MV-4-11 (cell line): Measurements from ENCODE around the gene UBR4.

ENCODE experiments used
- DNase-seq: peaks from one replicate; lab custom pipeline; 2025; lab: John Stamatoyannopoulos, UW

The UBR4 gene

DNA sequence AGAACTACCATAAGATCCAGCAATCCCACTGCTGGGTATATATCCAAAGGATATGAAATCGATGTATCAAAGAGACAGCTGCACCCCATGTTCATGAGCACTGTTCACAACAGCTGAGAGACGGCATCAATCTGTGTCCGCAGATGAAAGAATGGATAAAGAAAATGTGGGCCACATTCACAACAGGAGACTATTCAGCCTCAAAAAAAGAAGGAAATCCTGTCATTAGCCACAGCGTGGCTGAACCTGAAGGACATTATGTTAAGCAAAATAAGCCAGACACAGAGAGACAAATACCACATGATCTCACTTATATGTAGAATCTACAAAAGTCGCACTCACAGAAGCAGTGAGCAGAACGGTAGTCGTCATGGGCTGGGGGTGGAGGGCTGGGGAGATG, 154.4 kb downstream of the UBR4 start:
- no peak for DNase-seq

- no peak for DNase-seq
Observed at GRCh38 chr1:19055001-19055400, 155.1 kb downstream of the UBR4 start.

DNA sequence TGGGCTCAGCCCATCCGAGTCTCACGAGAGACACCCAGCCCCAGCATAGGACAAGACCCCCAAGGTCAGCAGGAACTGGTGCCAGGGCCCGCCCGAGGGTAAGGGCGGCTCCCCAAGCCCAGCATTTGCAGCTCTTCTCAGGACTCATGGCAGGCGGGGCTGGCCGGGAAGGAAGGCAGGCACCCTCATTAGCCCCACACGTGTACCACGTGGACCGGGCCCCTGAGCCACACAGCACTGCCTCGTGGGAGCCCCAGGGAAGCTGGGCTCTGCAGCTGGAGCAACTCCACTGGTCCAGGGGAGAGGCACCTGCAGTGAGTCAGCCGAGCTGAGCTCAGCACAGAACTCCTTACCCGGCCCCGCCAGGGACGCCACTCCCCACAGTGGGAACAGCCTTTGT, 155.8 kb downstream of the UBR4 start:
- DNase-seq = no peak

GRCh38 chr1:19053486-19053885, 156.6 kb downstream of the UBR4 start:
- DNase-seq = no peak

GRCh38 chr1:19049798-19050197, 160.3 kb downstream of the UBR4 start:
- no peak for DNase-seq

DNA sequence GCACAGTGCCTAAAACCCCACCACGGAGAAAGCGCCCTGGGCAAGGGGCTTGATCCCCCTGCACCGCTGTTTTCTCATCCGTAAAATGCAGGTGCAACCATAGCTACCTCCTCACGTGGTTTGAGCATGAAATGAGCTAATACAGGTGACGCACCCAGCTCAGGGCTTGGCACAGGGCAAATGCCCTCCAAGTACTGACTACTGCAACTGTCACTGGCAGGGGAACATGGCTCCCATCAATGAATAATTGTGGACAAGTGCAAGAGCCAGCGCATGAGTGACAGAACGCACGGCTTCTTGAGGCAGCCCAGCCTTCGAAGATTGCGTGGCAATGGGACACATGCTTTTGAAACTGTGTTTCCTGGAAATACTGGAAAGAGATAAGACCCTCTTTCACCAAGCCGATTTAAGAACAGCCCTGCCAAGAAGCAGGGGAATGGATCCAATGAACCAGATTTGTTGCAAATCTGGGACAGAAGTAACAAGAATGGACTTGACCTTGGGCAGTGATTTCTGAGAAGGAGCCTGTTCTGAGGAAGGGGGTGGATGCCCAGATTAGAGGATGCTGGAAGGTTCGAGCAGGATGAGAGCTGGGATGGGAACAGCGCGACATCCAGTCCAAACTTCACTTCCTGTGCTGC, 160.8 kb downstream of the UBR4 start:
- no peak for DNase-seq

GRCh38 chr1:19046972-19047731, 162.9 kb downstream of the UBR4 start:
- DNase-seq = no peak

- no peak for DNase-seq
Observed at GRCh38 chr1:19045898-19046880, 163.9 kb downstream of the UBR4 start.

- DNase-seq = no peak
Observed at GRCh38 chr1:19044975-19045831, 164.9 kb downstream of the UBR4 start.

DNA sequence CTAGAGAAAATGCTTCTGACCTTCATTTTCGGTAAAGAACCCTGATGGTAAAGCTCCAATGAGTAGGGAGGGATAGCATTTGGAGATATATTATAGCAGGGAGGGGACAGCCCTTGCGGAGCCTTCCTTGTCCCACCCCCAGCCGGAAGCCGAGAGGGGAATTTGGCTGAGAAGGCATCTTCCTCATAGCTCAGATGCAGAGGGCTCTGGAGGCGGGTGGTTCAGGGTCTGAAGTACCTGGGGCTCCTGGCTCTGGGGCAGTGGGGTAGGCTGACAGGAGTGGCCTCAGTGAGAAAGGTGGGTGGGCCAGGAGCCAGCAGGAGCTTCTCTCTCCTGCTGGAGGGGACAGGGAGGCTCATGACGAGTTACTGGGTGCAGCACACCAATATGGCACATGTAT, 165.6 kb downstream of the UBR4 start:
- DNase-seq = no peak

DNA sequence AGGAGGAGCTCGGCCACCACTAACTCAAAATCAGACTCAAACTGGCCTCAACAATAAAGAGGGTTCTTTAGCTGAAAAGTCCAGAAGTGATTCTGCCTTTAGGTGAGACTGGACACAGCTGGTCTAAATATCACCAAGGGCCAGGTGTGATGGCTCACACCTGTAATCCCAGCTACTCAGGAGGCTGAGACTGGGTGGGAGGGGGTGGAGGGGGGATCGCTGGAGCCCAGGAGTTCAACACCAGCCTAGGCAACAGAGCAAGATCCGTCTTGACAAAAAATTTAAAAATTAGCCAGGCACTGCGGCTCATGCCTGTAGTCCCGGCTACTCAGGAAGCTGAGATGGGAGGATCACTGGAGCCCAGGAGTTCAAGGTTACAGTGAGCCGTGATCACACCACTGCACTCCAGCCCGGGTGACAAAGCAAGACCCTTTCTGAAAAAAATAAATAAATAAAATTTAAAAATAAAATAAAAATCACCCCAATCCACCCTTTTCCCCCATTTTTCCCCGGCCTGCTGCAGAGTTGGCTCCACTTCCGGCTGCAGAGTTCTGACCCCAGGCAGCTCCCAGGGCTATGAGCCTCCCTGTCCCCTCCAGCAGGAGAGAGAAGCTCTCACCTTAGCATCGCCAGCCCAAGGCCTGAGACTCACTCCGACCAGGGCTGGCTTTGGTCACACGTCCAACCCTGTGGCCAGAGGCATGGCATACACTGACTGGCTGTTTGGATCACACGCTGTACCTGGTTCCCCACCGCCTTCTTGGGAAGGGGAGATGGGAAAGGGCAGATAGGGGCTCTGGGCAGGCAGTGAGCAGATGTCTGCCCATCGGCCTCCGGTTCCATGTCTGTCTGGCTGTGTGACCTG, 166.3 kb downstream of the UBR4 start:
- no peak for DNase-seq

- no peak for DNase-seq
Observed at GRCh38 chr1:19042675-19043578, 167.1 kb downstream of the UBR4 start.

DNA sequence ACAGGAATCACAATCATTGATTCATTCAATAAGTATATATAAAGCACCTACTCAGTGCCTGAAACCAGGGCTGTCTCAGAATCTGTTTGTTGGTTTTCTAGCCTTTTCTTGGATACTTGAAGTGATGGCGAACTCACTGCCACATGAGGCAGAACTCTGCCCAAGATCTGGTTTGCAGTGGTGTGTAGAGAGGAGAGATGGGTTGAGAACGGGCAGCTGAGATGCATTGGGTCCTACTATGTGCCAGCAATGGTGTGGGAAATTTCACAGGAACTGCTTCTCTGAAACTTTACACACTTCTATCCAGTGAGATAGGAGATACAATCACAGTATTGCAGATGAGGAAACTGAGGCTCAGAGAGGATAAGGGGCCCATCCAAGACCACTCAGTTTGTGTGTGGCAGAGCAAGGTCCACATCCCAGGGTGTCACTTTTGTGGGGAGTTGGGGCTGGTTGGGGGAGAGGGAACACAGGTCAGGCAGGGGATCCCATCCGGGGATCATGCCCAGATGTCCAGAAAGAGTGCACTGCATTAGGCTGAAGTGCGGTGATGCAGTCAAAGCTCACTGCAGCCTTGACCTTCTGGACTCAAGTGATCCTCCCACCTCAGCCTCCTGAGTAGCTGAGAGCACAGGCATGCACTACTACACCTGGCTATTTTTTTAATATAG, 169.9 kb downstream of the UBR4 start:
- no peak for DNase-seq

- no peak for DNase-seq
Observed at GRCh38 chr1:19038732-19039131, 171.3 kb downstream of the UBR4 start.

GRCh38 chr1:19038096-19038495, 172.0 kb downstream of the UBR4 start:
- DNase-seq = no peak

GRCh38 chr1:19037659-19038058, 172.4 kb downstream of the UBR4 start:
- no peak for DNase-seq

- DNase-seq = no peak
Observed at GRCh38 chr1:19036813-19037605, 173.1 kb downstream of the UBR4 start.
